H1 (cell line): ENCODE measurements around the gene TRIM9. TPM values are rescaled to one million over a fixed set of nuclear protein-coding genes. Genes with fewer than 3 reads are reported as not detected.

ENCODE experiments used
- CTCF ChIA-PET: fragments of 300-600 bp; sonication (Branson Sonifier 250); formaldehyde crosslinking; loops from one replicate; lab custom pipeline; 2021; ENCODE audit not compliant: partially characterized antibody; lab: Charles Lee
- POLR2A ChIA-PET: fragments of 300-600 bp; sonication (Branson Sonifier 250); formaldehyde crosslinking; loops from one replicate; lab custom pipeline; 2021; ENCODE audit warnings: inconsistent platforms; ENCODE audit not compliant: partially characterized antibody; lab: Charles Lee
- DNase-seq, 2 experiments: peaks; one replicate each; pipeline versions ENCODE4 v3.0.0 to v3.0.0-alpha.2; 2010 to 2022; ENCODE audit warnings: low spot score in 2 of 2, low read depth in 1 of 2, mixed read lengths in 1 of 2
- FAIRE-seq: peaks from 2 replicates; lab custom pipeline; 2011; peaks lifted over from hg19 to GRCh38; lab: Jason Lieb, UNC
- H2AFZ ChIP-seq: 2 replicates; pipeline ENCODE4 v1.8.1; 2012; ENCODE audit warnings: low read length, inconsistent platforms
- H2AK5ac ChIP-seq: 2 replicates; pipeline ENCODE4 v1.6.1; 2013; ENCODE audit warnings: low read depth, low read length
- H2BK120ac ChIP-seq: replicated peaks from 2 replicates; pipeline ENCODE3; 2013; ENCODE audit warnings: low read depth, low read length, inconsistent platforms
- H2BK12ac ChIP-seq: 2 replicates; pipeline ENCODE4 v1.6.1; 2013; ENCODE audit warnings: low read depth, low read length
- H2BK15ac ChIP-seq: 2 replicates; pipeline ENCODE4 v1.6.1; 2013; ENCODE audit warnings: low read length
- H2BK20ac ChIP-seq: 2 replicates; pipeline ENCODE4 v1.6.1; 2013; ENCODE audit warnings: low read length
- H2BK5ac ChIP-seq: 2 replicates; pipeline ENCODE4 v1.6.1; 2013; ENCODE audit warnings: low read depth, low read length
- H3K14ac ChIP-seq: 2 replicates; pipeline ENCODE4 v1.6.1; 2013; ENCODE audit warnings: inconsistent platforms; ENCODE audit not compliant: insufficient read length
- H3K18ac ChIP-seq: 2 replicates; pipeline ENCODE4 v1.6.1; 2013; ENCODE audit warnings: low read length; ENCODE audit errors: extremely low read depth
- H3K23ac ChIP-seq: 2 replicates; pipeline ENCODE4 v1.6.1; 2013; ENCODE audit warnings: inconsistent platforms; ENCODE audit not compliant: insufficient read length
- H3K23me2 ChIP-seq: 2 replicates; pipeline ENCODE4 v1.6.1; 2013; ENCODE audit warnings: low read depth, low read length
- H3K27ac ChIP-seq: 2 replicates; pipeline ENCODE4 v1.6.1; 2011; ENCODE audit warnings: low read depth, low read length, inconsistent platforms
- H3K27me3 ChIP-seq, 4 experiments: replicated peaks in 1 of 4; 1 replicate in 1 of 4; 2 replicates in 3 of 4; pipeline versions ENCODE4 v1.6.1 to v1.8.1; 2011 to 2013; ENCODE audit warnings: low read length in 3 of 4, mild to moderate bottlenecking in 3 of 4, inconsistent platforms in 2 of 4, mixed read lengths in 2 of 4, moderate library complexity in 1 of 4; ENCODE audit not compliant: control insufficient read depth in 3 of 4, insufficient read depth in 3 of 4; ENCODE audit errors: extremely low read depth in 1 of 4
- H3K36me3 ChIP-seq, 4 experiments: 2 replicates each; pipeline versions ENCODE4 v1.6.1 to v1.8.1; 2011 to 2013; ENCODE audit warnings: mild to moderate bottlenecking in 4 of 4, low read length in 3 of 4, moderate library complexity in 2 of 4, control low read depth in 1 of 4, inconsistent platforms in 1 of 4; ENCODE audit not compliant: insufficient read depth in 4 of 4, control insufficient read depth in 2 of 4
- H3K4ac ChIP-seq: replicated peaks from 2 replicates; pipeline ENCODE3; 2013; ENCODE audit warnings: low read length, low read depth, mixed read lengths, inconsistent platforms; ENCODE audit not compliant: insufficient read length
- H3K4me1 ChIP-seq, 4 experiments: replicated peaks in 1 of 4; 1 replicate in 1 of 4; 2 replicates in 3 of 4; pipeline versions ENCODE4 v1.6.1 to v1.8.1; 2011 to 2013; ENCODE audit warnings: low read length in 3 of 4, inconsistent platforms in 2 of 4, mixed read lengths in 1 of 4; ENCODE audit not compliant: insufficient read depth in 4 of 4, control insufficient read depth in 3 of 4
- H3K4me2 ChIP-seq, 2 experiments: 2 replicates each; pipeline versions ENCODE4 v1.6.1 to v1.8.1; 2011 to 2013; ENCODE audit warnings: low read depth in 2 of 2, low read length in 2 of 2, control low read depth in 1 of 2, inconsistent platforms in 1 of 2, mild to moderate bottlenecking in 1 of 2; ENCODE audit not compliant: insufficient read depth in 1 of 2
- H3K4me3 ChIP-seq, 4 experiments: fragments of 200-600, 300-600 bp in 1 of 4; sonication (generic), shearing (Covaris generic), sonication (Bioruptor Twin) in 1 of 4; 2 replicates each; pipeline versions ENCODE4 v1.5.1 to v1.8.1; 2011 to 2016; ENCODE audit warnings: low read length in 4 of 4, low read depth in 3 of 4, control low read depth in 2 of 4, inconsistent platforms in 2 of 4, mild to moderate bottlenecking in 2 of 4, mixed read lengths in 1 of 4, moderate library complexity in 1 of 4; ENCODE audit not compliant: insufficient read depth in 2 of 4; ENCODE audit errors: extremely low read depth in 1 of 4
- H3K56ac ChIP-seq: replicated peaks from 2 replicates; pipeline ENCODE3; 2013; ENCODE audit warnings: low read depth, mild to moderate bottlenecking, mixed read lengths, low read length, inconsistent platforms; ENCODE audit not compliant: insufficient read length
- H3K79me1 ChIP-seq: 2 replicates; pipeline ENCODE4 v1.6.1; 2013; ENCODE audit warnings: low read depth, low read length, control low read depth
- H3K79me2 ChIP-seq, 2 experiments: 2 replicates each; pipeline versions ENCODE4 v1.6.1 to v1.8.1; 2012 to 2013; ENCODE audit warnings: low read length in 2 of 2, mild to moderate bottlenecking in 2 of 2, inconsistent platforms in 1 of 2; ENCODE audit not compliant: insufficient read depth in 2 of 2, control insufficient read depth in 1 of 2
- H3K9ac ChIP-seq, 4 experiments: replicated peaks in 1 of 4; 1 replicate in 1 of 4; 2 replicates in 3 of 4; pipeline versions ENCODE4 v1.6.1 to v1.8.1; 2011 to 2013; ENCODE audit warnings: low read depth in 3 of 4, low read length in 3 of 4, control low read depth in 2 of 4, mild to moderate bottlenecking in 2 of 4, moderate library complexity in 2 of 4, inconsistent platforms in 1 of 4; ENCODE audit errors: extremely low read depth in 1 of 4
- H3K9me3 ChIP-seq, 2 experiments: 2 replicates each; pipeline versions ENCODE4 v1.6.1 to v1.8.1; 2012 to 2013; ENCODE audit warnings: mild to moderate bottlenecking in 2 of 2, moderate library complexity in 2 of 2, control low read depth in 1 of 2, inconsistent platforms in 1 of 2, low read depth in 1 of 2, low read length in 1 of 2, mixed read lengths in 1 of 2; ENCODE audit not compliant: insufficient read depth in 2 of 2
- H4K20me1 ChIP-seq, 2 experiments: replicated peaks in 1 of 2; 2 replicates each; pipeline versions ENCODE3 to v1.8.1; 2011 to 2013; ENCODE audit warnings: inconsistent platforms in 2 of 2, low read length in 2 of 2, mild to moderate bottlenecking in 1 of 2; ENCODE audit not compliant: insufficient read depth in 2 of 2, control insufficient read depth in 1 of 2
- H4K5ac ChIP-seq: 2 replicates; pipeline ENCODE4 v1.6.1; 2013; ENCODE audit warnings: low read length, low read depth, mixed read lengths, inconsistent platforms; ENCODE audit not compliant: insufficient read length
- H4K8ac ChIP-seq: 2 replicates; pipeline ENCODE4 v1.8.0; 2013; ENCODE audit warnings: mild to moderate bottlenecking, moderate library complexity, low read length, inconsistent platforms; ENCODE audit not compliant: insufficient read depth; ENCODE audit errors: extremely low read depth
- H4K91ac ChIP-seq: replicated peaks from 2 replicates; pipeline ENCODE3; 2013; ENCODE audit warnings: low read length, mixed read lengths, inconsistent platforms; ENCODE audit not compliant: insufficient read length
- CBX8 ChIP-seq: fragments of 300-800, 300-1000 bp; sonication (generic); IDR thresholded peaks from 2 replicates; pipeline ENCODE4 v1.7.1; 2016; ENCODE audit warnings: low read depth, low read length, borderline replicate concordance
- CHD1 ChIP-seq: IDR thresholded peaks from 2 replicates; pipeline ENCODE4 v1.6.1; 2012; ENCODE audit warnings: low read depth, low read length, improper control_type of control experiment
- CTBP2 ChIP-seq: IDR thresholded peaks from 2 replicates; pipeline ENCODE4 v1.7.0; 2011; ENCODE audit warnings: borderline replicate concordance, mild to moderate bottlenecking, moderate library complexity, mixed read lengths, low read length; ENCODE audit not compliant: insufficient read depth, insufficient read length
- EP300 ChIP-seq, 2 experiments: IDR thresholded peaks; 1 replicate in 1 of 2; 2 replicates in 1 of 2; pipeline ENCODE4 v1.6.1; 2011 to 2012; ENCODE audit warnings: low read depth in 2 of 2, low read length in 2 of 2, mild to moderate bottlenecking in 2 of 2, borderline replicate concordance in 1 of 2, inconsistent platforms in 1 of 2, moderate library complexity in 1 of 2
- EZH2 ChIP-seq: fragments of 200-600 bp; sonication (generic); IDR thresholded peaks from 2 replicates; pipeline ENCODE4 v1.7.1; 2012; ENCODE audit warnings: low read depth, mild to moderate bottlenecking, moderate library complexity, low read length, inconsistent platforms; ENCODE audit not compliant: severe bottlenecking
- FOSL1 ChIP-seq: IDR thresholded peaks from 2 replicates; pipeline ENCODE4 v1.6.1; 2011; ENCODE audit warnings: mild to moderate bottlenecking, low read depth, low read length, moderate library complexity; ENCODE audit not compliant: insufficient read depth
- JUN ChIP-seq: IDR thresholded peaks from 2 replicates; pipeline ENCODE4 v1.6.1; 2011; ENCODE audit warnings: low read depth, mild to moderate bottlenecking, improper control_type of control experiment, low read length
- NANOG ChIP-seq: IDR thresholded peaks from 2 replicates; pipeline ENCODE4 v1.6.1; 2011; ENCODE audit warnings: low read length, low read depth, mild to moderate bottlenecking, inconsistent platforms; ENCODE audit not compliant: insufficient read depth, poor library complexity, severe bottlenecking
- RAD21 ChIP-seq, 2 experiments: IDR thresholded peaks in 1 of 2; conservative IDR thresholded peaks in 1 of 2; 2 replicates each; pipeline ENCODE4 v1.6.1; 2011; ENCODE audit warnings: low read depth in 2 of 2, low read length in 2 of 2, improper control_type of control experiment in 1 of 2, inconsistent platforms in 1 of 2, mild to moderate bottlenecking in 1 of 2, moderate library complexity in 1 of 2
- SIN3A ChIP-seq, 2 experiments: IDR thresholded peaks in 1 of 2; conservative IDR thresholded peaks in 1 of 2; 2 replicates each; pipeline ENCODE4 v1.6.1; 2011 to 2012; ENCODE audit warnings: low read length in 2 of 2, improper control_type of control experiment in 1 of 2, low read depth in 1 of 2, mild to moderate bottlenecking in 1 of 2
- SIRT6 ChIP-seq: IDR thresholded peaks from one replicate; pipeline ENCODE4 v1.7.1; 2012; ENCODE audit warnings: low read length, inconsistent platforms
- TBP ChIP-seq: IDR thresholded peaks from 2 replicates; pipeline ENCODE4 v1.6.1; 2011; ENCODE audit warnings: low read depth, low read length, improper control_type of control experiment
- WGBS, 2 experiments: shearing (Covaris generic) in 1 of 2; methylation state at CpG; one replicate each; pipeline versions ENCODE4 v1.1.6 to v1.1.7; 2013 to 2015; ENCODE audit warnings: low lambda C conversion rate in 2 of 2, mixed read lengths in 2 of 2, inconsistent platforms in 1 of 2, low coverage in 1 of 2, missing lambda C conversion rate in 1 of 2; ENCODE audit not compliant: insufficient replicate concordance in 2 of 2, insufficient coverage in 1 of 2, insufficient read length in 1 of 2; ENCODE audit errors: extremely low coverage in 1 of 2, missing lambda C conversion rate in 1 of 2; 5-methylcytosine and 5-hydroxymethylcytosine counted together
- polyA plus RNA-seq, 7 experiments: library from polyadenylated mRNA; depleted of rRNA in 3 of 7; stranded (reverse) in 5 of 7; unstranded in 2 of 7; fragments of >200 nt in 5 of 7; fragments of 200-250 nt in 2 of 7; gene quantifications; 1 replicate in 5 of 7; 2 replicates in 1 of 7; 4 replicates in 1 of 7; pipeline versions ENCODE4 v1.2.1 to v1.2.3, GENCODE V29; 2011 to 2013; ENCODE audit warnings: missing spikeins in 2 of 7, mixed read lengths in 2 of 7
- total RNA-seq: library from RNA; stranded (reverse); fragmentation: NEBNext Ultra II Directional; extraction: Animal tissue kit (Norgen Biotek cat#: 25700); gene quantifications from 2 replicates; pipeline ENCODE4 v1.2.1, GENCODE V29; 2021
- TF ChIP-seq, protein P1 (sequence below): IDR thresholded peaks from 2 replicates; pipeline ENCODE4 v1.6.1; 2011; ENCODE audit warnings: low read depth, mild to moderate bottlenecking, low read length; ENCODE audit not compliant: insufficient read depth

The TRIM9 gene
- total and polyA plus RNA-seq, 2 of the 8 experiments (the other 6 are each of a cell fraction or from before 2014, with no cell fraction given), result 2.7 to 5.4 TPM

DNA sequence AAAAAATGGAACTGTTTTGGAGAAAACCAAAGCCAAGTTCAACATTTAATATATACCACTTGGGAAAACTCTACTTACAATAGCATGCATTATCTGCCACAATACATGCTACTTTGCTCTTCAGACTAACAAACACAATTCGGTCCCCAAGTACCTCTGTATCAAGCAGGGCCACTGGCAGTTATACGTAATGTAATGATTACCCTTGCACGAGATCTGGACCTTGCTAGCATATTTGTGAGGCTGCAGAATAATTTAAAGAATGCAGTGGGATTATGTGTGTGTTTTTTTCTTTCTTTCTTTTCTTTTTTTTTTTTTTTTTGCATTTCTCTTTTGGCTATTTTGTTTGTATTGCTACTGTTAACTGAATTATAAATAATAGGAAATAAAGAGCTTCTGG is 127.8 kb downstream of the TRIM9 start:
- Histone ChIP-seq H4K8ac (no peak overlapping the region), H2AFZ (no peak overlapping the region), H3K56ac (no peak overlapping the region), H3K36me3 (no peaks in the 10 kb centered on the region), H3K27me3 (no peaks in the 10 kb centered on the region), H3K23ac (no peak overlapping the region), H3K18ac (no peak overlapping the region), H3K14ac (no peak overlapping the region), H2AK5ac (no peak overlapping the region), H2BK12ac (no peak overlapping the region), H3K4me3 (no peak overlapping the region), H3K4me2 (no peak overlapping the region), H2BK120ac (no peak overlapping the region), H4K20me1 (no peaks in the 10 kb centered on the region), H4K91ac (no peak overlapping the region), H3K4me1 (no peaks in the 10 kb centered on the region), H3K23me2 (no peaks in the 10 kb centered on the region), H3K79me2 (no peaks in the 10 kb centered on the region), H4K5ac (no peak overlapping the region), H3K4ac (no peak overlapping the region), H2BK5ac (no peak overlapping the region), H3K79me1 (no peaks in the 10 kb centered on the region), H3K27ac (no peak overlapping the region), H2BK20ac (no peak overlapping the region), H3K9me3 (no peaks in the 10 kb centered on the region), H3K9ac (no peak overlapping the region), H2BK15ac (no peak overlapping the region)
- whole genome bisulfite sequencing, 2 experiments, result 82% methylated on average over 3 of the region's 3 CpGs; no CpG with 5 or more reads in 1 of the 2 experiments
- ChIA-PET CTCF (interaction anchor here (0.9 kb wide), 1 partner anchor 16 kb away, joined by 3 read pairs; no protein-coding TSS in a partner anchor), POLR2A (no interaction called here)
- DNase-seq, result no peak
- FAIRE-seq, result no peak
- no peak for TF ChIP-seq CHD1
- no peak for TF ChIP-seq CBX8
- TF ChIP-seq SIN3A (conservative IDR thresholded peaks at IDR 0.05 in 1 of 2, IDR thresholded peaks at IDR 0.05 in 1 of 2; ENCODE audit: low read depth in 1 of 2, low read length in 2 of 2), result no peak
- TF ChIP-seq SIRT6, result no peak
- no peak for TF ChIP-seq NANOG
- TF ChIP-seq TBP, result no peak
- no peak for TF ChIP-seq EZH2
- TF ChIP-seq JUN, result no peak
- no peak for TF ChIP-seq CTBP2
- TF ChIP-seq EP300 (IDR thresholded peaks at IDR 0.05; ENCODE audit: borderline replicate concordance in 1 of 2, low read depth in 2 of 2, low read length in 2 of 2), result no peak
- no peak for TF ChIP-seq RAD21 (IDR thresholded peaks at IDR 0.05 in 1 of 2, conservative IDR thresholded peaks at IDR 0.05 in 1 of 2; ENCODE audit: low read depth in 2 of 2, low read length in 2 of 2)
- TF ChIP-seq, protein P1, sequence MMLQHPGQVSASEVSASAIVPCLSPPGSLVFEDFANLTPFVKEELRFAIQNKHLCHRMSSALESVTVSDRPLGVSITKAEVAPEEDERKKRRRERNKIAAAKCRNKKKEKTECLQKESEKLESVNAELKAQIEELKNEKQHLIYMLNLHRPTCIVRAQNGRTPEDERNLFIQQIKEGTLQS, result no peak
- TF ChIP-seq FOSL1, result no peak
